ENCODE data around the gene SLX4IP. TPM values are rescaled to one million over a fixed set of nuclear protein-coding genes. Genes with fewer than 3 reads are reported as not detected.

The SLX4IP gene
- total and polyA plus RNA-seq, 2 donors (not counting 3 experiments of a cell fraction or from before 2014, with no cell fraction given): 1.9 to 4.5 TPM

DNA sequence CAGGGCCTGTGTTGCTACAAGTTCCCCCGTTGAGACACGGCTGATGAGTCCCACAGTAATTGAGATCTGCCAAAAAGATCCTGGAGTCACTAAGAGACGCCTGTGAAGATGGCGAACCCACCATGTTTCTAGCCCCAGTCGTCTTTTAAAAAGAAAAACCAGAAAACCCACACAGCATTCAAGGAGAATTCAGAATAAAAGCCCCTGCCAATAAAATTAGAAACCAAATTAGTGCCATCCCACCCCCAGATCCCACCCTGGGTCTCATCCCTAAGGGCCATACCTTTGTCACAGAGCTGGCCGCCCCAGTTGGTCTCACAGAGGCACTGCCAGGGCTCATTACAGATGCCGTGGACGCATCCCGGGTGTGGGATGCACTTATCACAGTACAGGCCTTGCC, 217.1 kb downstream of the SLX4IP start:
- TF ChIP-seq POLR2AphosphoS5 (IDR thresholded peaks at IDR 0.05; ENCODE audit: insufficient read depth, low read depth, low read length): no peak
- TF ChIP-seq GATA2 (IDR thresholded peaks at IDR 0.05; ENCODE audit: insufficient read depth, insufficient read length, low read depth, low read length): no peak
- no peak for TF ChIP-seq MYC (IDR thresholded peaks at IDR 0.05; ENCODE audit: low read depth, low read length)
- no peak for TF ChIP-seq CTCF (IDR thresholded peaks at IDR 0.05; ENCODE audit: extremely low read depth in 1 of 2, insufficient read depth in 1 of 2, low read depth in 1 of 2, low read length in 2 of 2)
- TF ChIP-seq EZH2 (IDR thresholded peaks at IDR 0.05; ENCODE audit: borderline replicate concordance, low read depth, low read length, severe bottlenecking): no peak
- no peak for TF ChIP-seq JUN (IDR thresholded peaks at IDR 0.05; ENCODE audit: borderline replicate concordance, insufficient read depth, insufficient read length, low read depth)
- TF ChIP-seq FOS (IDR thresholded peaks at IDR 0.05; ENCODE audit: borderline replicate concordance, insufficient read depth, low read length): no peak
- TF ChIP-seq POLR2A (IDR thresholded peaks at IDR 0.05; ENCODE audit: low read depth, low read length): no peak
- TF ChIP-seq, protein P1, sequence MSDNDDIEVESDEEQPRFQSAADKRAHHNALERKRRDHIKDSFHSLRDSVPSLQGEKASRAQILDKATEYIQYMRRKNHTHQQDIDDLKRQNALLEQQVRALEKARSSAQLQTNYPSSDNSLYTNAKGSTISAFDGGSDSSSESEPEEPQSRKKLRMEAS (IDR thresholded peaks at IDR 0.05; ENCODE audit: insufficient read depth, insufficient read length): no peak
- H3K79me2 ChIP-seq (ENCODE audit: control insufficient read depth, insufficient read depth, low read length): peaks cover 4% of the 10 kb centered on the region
- no peaks in the 10 kb centered on the region for H3K9me1 ChIP-seq (replicated peaks; ENCODE audit: control insufficient read depth, extremely low read depth, insufficient read depth, low read length)
- no peak overlapping the region for H3K27ac ChIP-seq (ENCODE audit: insufficient read depth, low read depth, low read length)
- H3K4me2 ChIP-seq (ENCODE audit: insufficient read depth, low read length): no peak overlapping the region
- dilution Hi-C loops (cut with MboI; ENCODE audit: extremely low pct_ligation_motif_present, low sequenced_read_pairs) (no loop called here), intact Hi-C loops (cut with micrococcal nuclease) (loop anchor here (2.0 to 5.0 kb wide), 3 partner anchors 15 to 620 kb away; no protein-coding TSS in a partner anchor)
- peaks cover 30% of the 10 kb centered on the region for H3K4me1 ChIP-seq (ENCODE audit: control insufficient read depth, extremely low read depth, insufficient read depth, low read length)
- CTCF ChIA-PET: interaction anchor here (1.2 to 3.6 kb wide), 4 partner anchors 19 to 100 kb away, joined by 4 to 20 read pairs (median 6); partner anchors contain the start of gene JAG1
- no peak for DNase-seq (ENCODE audit: low read depth, low spot score)
- peaks cover 15 to 36% of the 10 kb centered on the region in 2 experiments for H3K36me3 ChIP-seq (ENCODE audit: control insufficient read depth in 2 of 2, extremely low read depth in 1 of 2, insufficient read depth in 2 of 2, low read length in 2 of 2)
- no peak overlapping the region for H3K4me3 ChIP-seq (replicated peaks in 1 of 3; ENCODE audit: insufficient read depth in 1 of 3, low read depth in 1 of 3, low read length in 3 of 3)
- H3K27me3 ChIP-seq (ENCODE audit: control insufficient read depth in 2 of 2, insufficient read depth in 2 of 2, low read length in 2 of 2): no peaks in the 10 kb centered on the region
- no peak for FAIRE-seq
- POLR2A ChIA-PET: no interaction called here
- no peak overlapping the region for H3K9ac ChIP-seq (replicated peaks; ENCODE audit: extremely low read depth, insufficient read depth, low read length)
- no TSS peak for BruUV-seq (replicated peaks)
- no peaks in the 10 kb centered on the region for H4K20me1 ChIP-seq (replicated peaks; ENCODE audit: control insufficient read depth, extremely low read depth, insufficient read depth, low read length)
- no peak overlapping the region for H2AFZ ChIP-seq (ENCODE audit: low read depth, low read length)
- no peaks in the 10 kb centered on the region for H3K9me3 ChIP-seq (replicated peaks; ENCODE audit: control insufficient read depth, insufficient read depth, low read length)
